Left lobe of liver (tissue), 2 donors: ENCODE results near the gene IQSEC3. TPM values are rescaled to one million over a fixed set of nuclear protein-coding genes. Genes with fewer than 3 reads are reported as not detected.
"Not testable (repeated sequence)": the region's sequence is repeated elsewhere in the genome, so short reads cannot be mapped to it uniquely, and the experiment has no call there.

ENCODE experiments used
- ATAC-seq: fragments of 200-7000 bp; cut with Tn5 transposase; one replicate; pipeline ENCODE4 v1.9.1; 2020; ENCODE audit warnings: mild to moderate bottlenecking, moderate library complexity
- DNase-seq: peaks from one replicate; pipeline ENCODE4 v3.0.0-alpha.2; 2020; ENCODE audit warnings: low spot score
- total RNA-seq: library from RNA; stranded (reverse); gene quantifications from one replicate; pipeline ENCODE4 v1.2.1, GENCODE V29; 2021
- donor health status: DM: no; HTN: no; CAD: no; lungs with moderate emphysema.
- donor health status: DM: no; HTN: yes; CAD: no.

The IQSEC3 gene
- 0.70 TPM for total RNA-seq

DNA sequence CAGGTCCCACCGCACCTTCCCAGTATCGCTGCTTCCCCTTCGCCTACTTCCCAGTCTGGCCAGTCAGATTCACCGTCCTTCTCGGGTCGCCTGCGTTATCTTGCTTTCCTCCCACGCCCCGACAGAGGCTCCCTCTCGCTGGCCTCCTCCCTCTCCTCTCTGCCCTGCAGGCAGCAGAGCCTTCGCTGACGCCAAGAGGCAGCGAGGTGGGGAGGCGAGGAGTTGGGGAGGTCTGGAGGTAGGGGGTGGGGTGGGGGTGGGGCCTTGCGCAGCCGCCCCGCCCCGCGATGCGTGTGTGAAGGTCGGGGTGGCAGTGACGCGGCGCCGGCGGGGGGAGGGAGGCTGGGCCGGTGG is at the start of gene IQSEC3:
TSS of gene IQSEC3 (plus strand) at position 340 of the 354 bp plus-strand sequence. CDS start 116 bp downstream, outside the sequence.
- ATAC-seq, DNase-seq: not testable (repeated sequence)

DNA sequence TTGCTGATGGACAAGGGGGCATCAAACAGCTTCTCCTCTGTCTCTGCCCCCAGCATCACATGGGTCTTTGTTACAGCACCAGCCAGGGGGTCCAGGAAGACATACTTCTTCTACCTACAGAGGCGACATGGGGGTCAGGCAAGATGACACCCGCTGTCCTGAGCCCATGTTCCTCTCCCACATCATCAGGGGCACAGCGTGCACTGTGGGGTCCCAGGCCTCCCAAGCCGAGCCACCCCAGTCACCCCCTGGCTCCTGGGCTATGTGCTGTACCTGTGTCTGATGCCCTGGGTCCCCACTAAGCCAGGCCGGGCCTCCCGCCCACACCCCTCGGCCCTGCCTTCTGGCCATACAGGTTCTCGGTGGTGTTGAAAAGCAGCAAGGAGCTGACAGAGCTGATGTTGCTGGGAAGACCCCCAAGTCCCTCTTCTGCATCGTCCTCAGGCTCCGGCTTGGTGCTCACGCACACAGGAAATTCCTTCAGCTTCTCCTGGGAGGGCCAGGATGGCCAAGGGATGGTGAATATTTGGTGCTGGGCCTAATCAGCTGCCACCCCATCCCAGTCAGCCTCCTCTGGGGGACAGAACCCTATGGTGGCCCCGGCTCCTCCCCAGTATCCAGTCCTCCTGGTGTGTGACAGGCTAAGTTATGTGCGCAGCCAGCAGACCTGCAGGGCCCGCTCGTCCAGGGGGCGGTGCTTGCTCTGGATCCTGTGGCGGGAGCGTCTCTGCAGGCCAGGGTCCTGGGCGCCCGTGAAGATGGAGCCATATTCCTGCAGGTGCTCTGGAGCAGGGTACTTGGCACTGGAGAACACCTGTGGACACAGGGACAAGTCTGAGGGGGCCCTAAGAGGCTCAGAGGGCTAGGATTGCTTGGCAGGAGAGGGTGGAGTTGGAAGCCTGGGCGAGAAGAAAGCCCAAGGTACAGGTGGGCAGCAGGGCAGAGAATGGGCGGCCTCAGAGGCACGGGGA is 48.9 kb upstream of the IQSEC3 start:
- DNase-seq = peak; percentile 51
- ATAC-seq = not testable (repeated sequence)

DNA sequence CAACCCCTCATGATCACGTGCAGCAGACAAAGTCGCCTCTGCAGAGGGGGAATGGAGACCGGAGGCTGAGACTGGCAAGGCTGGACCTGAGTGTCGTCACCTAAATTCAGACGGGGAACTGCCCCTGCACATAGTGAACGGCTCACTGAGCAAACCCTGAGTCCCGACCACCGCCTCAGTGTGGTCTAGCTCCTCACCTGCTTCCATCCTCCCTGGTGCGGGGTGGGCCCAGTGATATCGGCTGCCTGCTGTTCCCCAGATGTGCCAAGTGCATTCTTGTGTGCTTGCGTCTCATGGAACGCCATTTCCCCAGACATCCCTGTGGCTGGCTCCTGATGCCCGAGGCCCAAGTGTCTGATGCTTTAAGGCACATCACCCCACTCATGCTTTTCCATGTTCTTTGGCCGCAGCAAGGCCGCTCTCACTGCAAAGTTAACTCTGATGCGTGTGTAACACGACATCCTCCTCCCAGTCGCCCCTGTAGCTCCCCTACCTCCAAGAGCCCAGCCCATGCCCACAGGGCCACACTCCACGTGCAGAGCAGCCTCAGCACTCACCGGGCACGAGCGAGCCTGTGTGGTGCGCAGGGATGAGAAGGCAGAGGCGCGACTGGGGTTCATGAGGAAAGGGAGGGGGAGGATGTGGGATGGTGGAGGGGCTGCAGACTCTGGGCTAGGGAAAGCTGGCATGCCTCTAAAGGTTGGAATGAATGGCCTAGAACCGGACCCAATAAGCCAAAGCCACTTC is 47.6 kb upstream of the IQSEC3 start:
- ATAC-seq, DNase-seq: not testable (repeated sequence)

DNA sequence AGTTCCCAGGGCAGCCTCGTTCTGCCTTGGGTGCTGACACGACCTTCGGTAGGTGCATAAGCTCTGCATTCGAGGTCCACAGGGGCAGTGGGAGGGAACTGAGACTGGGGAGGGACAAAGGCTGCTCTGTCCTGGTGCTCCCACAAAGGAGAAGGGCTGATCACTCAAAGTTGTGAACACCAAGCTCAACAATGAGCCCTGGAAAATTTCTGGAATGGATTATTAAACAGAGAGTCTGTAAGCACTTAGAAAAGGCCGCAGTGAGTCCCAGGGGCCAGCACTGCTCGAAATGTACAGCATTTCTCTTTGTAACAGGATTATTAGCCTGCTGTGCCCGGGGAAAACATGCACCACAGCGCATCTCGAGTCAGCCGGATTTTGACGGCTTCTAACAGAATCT is 46.7 kb upstream of the IQSEC3 start:
- DNase-seq, ATAC-seq: not testable (repeated sequence)

DNA sequence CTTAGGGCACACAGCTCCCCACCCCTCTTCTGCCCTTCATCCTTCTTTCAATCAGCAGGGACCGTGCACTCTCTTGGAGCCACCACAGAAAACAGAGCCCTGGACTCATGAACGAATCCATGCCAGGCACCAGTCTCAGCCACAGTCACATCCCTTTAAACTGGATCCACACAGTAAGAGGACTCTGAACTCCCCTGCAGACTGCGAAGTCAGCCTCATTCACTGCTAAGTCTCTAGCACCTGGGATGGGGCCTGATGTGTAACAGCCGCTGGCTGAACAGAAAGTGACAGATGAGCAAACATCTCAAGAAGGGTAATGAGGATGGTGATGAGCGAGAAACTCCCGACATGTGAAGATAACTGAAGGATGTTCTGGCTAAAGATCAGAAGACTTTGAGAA is 45.8 kb upstream of the IQSEC3 start:
- DNase-seq = no peak
- peak; percentile 44 for ATAC-seq

DNA sequence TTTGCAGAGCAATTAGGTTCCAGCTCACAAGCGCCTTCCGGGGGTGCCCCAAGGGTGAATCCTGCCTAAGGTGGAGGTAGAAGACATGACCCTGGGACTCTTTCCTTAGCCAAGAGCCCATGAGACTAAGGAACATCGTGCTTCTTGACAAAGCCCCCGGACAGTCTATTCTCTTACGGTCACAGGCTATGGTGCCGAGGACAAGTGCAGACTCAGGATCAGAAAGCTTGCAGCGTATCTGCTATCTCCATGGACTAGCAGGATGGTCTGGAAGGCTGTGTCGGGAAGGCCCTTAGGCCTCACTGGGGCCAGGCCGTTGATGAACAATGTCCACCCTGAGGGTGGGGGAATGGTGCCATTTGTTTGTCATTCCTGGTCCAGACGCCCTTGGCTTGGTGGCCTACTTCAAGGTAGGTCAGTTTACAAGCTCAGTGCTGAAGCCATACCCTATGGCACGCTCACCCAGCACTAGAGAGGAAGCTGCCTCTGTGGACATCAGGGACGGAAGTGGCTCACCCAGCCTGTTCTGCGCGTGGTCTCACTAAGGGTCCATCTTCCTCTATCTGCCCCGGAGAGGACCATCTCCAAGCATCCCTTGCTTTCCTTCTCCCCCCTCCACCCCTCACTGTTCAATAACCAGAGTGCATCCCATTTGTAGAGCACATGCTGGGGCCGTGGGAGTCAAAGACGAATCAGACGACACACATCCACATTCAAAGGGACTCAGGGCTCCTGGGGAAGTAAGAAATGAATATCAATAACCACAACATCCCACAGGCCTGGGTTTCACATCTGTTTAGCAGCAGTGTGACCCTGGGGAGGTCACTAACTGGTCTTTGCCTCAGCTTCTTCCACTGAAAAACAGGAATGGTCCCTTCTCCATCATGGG is 45.0 kb upstream of the IQSEC3 start:
- ATAC-seq (peak; percentile 68), DNase-seq (peak; percentile 49)

DNA sequence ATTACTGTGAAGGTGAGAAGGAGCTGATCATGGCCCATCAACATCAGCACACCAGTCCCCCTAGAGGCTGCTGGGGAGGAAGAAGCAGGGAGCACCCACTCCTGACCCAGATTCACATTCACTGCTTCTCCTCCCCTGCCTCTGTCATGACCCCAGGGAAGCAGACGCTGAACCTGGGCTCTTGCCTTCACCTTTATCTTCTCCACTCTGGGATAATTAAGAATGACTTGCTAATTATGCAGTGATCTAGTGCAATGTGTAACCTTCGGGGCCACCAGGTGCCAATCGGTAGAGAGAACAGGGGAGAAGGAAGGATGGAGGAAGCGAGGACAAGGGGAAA is 44.4 kb upstream of the IQSEC3 start:
- no peak for DNase-seq
- ATAC-seq = peak; percentile 50

DNA sequence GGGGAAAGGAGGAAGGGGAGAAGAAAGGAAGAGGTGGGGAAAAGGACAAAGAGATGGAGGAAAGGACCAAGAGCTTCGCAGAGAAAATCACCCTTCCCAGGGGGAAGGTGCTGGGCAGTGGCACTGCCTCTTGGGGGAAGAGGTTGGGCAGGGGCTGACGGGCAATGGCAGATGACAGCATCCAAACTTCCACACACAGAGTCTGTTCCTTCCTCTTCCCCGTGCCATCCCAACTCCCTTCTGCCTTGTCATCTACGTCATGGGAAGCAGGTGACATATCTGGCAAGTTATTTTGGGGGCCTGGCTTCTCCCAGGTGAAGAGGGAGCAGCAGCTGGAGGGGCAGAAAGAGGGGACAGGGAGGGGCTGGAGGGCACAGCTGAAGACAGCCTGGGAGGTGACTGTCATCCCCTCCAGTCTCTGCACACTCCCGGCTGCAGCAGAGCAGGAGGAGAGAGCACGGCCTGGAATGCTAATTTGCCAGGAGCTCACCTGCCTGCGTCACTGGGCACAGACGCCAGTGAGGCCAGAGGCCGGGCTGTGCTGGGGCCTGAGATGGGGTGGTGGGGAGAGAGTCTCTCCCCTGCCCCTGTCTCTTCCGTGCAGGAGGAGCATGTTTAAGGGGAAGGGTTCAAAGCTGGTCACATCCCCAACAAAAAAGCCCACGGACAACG is 43.9 kb upstream of the IQSEC3 start:
- ATAC-seq (peak; percentile 43), DNase-seq (no peak)

DNA sequence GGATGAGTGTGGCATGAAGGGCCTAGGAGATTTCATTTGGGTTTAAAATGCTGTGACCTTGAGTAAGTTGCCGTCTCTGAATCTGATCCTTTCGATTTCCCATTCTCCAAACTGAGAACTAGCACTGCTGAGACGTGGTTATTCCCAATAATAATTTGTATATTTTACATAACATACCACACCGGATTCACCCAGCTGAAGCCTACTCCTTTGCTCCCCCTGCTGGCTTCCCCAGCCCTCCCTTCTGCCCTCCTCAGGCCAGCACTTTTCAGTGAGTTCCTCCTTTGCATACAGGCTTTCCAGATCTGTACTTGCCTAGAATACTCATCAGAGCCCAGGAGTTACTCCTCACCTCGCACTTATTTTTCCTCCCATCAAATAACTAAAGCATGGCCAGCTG is 38.7 kb upstream of the IQSEC3 start:
- DNase-seq, ATAC-seq: not testable (repeated sequence)

DNA sequence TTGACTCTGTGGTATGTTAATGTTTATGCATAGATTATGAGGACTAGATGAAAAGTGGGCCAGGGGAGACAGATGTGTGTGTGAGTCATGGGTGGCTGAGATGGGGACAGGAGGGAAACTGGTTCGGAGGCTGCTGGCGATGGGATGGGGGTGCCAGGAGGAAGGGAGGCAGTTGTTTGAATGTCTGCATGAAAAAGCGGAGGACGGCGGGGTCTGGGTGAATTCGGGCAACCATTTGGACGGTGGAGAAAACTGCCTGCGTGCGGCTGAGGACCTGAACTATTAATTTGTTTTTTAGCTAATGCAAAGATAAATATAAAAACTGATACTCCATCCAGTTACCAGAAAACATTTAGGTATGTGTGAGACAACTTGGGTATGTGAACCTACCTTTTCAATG is 27.8 kb upstream of the IQSEC3 start:
- DNase-seq, ATAC-seq: not testable (repeated sequence)

DNA sequence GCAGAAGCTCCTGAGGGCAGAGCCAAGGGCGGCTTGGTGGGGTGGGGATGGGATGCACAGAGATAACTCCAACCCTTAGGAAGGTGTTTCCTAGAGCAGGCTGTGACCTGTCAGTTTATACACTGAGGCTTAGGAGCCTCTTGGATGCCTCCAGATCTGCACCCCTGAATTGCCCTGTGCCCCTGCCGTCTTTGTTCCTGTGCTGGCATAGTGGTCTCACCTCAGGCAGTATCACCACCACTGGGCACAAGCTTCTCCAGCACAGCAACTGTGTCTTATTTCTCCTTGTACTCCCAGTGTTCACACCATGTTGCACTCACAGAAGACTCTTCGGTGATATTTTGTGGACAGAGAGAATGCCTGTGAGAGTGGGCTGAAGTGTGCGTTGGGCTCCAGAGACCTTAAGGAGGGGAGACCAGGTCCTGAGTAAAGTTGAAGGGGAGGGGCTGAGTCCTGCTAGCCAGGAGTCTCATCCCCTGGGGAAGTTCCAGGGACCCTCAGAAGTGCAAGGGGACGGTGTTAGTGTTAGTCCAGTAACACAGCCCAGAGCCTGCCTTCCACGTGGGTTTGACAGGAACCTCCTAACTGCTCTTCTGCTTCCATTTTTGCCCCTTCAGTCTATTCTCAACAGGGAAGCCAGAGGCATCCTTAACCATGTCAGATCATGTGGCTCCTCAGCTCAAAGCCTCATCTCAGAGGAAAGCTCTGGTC is 26.9 kb upstream of the IQSEC3 start:
- ATAC-seq, DNase-seq: not testable (repeated sequence)

DNA sequence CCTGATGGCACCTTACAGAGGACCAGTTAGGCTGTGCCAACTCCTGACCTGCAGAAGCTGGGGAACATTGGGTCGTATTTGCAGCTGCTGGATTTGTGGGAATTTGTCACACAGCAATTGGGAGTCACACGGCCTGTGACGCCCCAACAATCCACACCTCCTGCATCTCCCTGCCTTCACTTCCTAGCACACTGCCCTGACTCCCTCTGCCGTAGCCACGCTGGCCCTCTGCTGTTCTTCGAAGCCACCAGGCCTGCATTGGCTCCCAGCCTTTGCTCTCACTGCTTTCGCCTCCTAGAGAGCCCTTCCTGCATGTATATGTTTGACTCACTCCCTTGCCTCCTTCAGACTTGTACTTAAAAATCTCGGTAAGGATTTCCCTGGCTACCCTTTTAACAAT is 22.2 kb upstream of the IQSEC3 start:
- DNase-seq = not testable (repeated sequence)

DNA sequence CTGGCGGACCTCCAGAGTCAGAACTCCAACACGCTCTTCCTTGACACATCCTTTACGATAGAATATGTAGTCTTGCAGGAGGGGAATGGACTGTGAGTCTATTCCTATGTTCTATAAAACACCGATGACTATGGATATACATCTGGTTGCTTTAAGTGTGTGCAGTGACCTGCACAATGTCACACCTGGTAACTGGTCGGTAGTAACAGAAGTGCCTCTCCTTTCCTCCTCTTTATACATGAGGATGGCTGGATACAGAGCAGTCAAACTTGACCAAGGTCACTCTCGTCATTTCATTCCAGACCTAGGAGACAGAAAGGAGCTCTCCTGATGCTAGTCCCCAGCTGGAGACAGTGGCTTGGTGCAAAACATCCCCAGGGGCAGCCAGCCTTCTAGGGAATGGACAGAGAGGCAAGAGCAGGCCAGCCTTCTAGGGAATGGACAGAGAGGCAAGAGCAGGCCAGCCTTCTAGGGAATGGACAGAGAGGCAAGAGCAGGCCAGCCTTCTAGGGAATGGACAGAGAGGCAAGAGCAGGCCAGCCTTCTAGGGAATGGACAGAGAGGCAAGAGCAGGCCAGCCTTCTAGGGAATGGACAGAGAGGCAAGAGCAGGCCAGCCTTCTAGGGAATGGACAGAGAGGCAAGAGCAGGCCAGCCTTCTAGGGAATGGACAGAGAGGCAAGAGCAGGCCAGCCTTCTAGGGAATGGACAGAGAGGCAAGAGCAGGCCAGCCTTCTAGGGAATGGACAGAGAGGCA is 21.2 kb upstream of the IQSEC3 start:
- DNase-seq = not testable (repeated sequence)
- peak; percentile 11 for ATAC-seq

More for the DNA sequence above, 22.2 kb upstream of the IQSEC3 start:
- ATAC-seq = not testable (repeated sequence)

DNA sequence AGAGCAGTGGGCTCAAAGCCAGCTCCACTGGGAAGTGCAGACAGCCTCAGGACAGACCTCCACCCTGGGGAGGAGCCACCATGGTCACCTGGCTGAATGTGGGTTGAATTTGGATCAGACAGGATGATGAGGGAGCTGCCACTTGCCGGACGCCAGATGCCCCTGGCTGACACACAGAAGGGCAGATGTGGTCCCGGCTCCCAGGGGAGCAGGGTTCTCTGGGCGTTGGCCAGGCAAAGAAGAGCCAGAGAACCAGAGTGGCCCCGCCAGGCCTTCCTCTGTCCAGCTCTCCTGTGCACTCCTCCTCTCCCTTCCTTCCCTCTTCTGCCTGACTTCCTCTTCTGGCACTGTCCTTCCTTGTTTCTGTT is 20.6 kb upstream of the IQSEC3 start:
- ATAC-seq = peak; percentile 61
- not testable (repeated sequence) for DNase-seq

DNA sequence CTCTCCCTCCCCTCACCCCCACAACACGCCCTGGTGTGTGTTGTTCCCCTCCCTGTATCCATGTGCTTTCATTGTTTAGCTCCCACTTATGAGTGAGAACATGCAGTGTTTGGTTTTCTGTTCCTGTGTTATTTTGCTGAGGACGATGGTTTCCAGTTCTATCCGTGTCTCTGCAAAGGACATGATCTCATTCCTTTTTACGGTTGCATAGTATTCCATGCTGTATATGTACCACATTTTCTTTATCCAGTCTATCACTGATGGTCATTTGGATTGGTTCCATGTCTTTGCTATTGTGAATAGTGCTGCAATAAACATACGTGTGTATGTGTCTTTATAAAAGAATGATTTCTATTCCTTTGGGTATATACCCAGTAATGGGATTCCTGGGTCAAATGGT is 20.0 kb upstream of the IQSEC3 start:
- not testable (repeated sequence) for ATAC-seq, DNase-seq

DNA sequence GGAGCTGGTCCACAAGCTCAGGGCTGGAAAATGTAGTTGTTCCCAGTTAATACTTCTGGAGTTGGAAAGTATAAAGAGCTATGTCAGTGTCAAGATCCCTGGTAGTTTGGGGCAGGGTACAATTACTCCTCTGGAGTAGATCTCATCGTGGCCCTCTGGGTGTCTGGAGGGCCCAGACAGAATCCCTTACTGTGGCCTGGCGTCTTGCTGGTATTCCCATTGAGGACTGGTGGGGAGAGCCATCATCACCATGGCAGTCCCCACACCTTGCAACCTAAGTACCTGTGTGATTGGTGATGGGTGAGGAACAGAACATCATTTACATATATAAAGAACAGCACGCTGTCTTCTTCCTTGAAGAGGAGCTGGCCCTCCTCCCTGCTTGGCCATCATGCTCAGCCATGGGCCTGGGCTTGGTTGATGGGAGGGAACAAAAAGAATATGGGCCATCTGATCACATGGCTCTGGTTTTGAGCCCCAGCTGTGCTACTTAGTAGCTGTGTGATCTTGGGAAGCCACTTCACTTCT is 18.8 kb upstream of the IQSEC3 start:
- not testable (repeated sequence) for DNase-seq, ATAC-seq

DNA sequence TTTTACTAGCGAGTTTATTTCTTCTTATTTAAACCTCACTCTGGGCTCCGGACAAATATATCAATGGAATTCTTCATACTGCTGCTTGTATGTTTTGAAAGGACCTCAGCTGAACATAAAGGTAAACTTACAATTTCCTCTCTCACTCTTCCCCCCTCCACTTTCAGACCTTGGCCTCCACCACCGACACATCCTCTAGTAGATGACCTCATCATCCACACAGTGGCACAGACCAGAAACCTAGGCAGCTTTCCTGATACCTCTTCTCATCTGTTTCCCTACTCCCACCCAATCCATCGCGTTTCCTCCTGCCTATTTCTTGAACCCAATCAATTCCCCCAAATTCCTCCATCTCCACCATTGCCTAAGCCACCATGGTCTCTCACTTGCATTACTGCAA is 17.4 kb upstream of the IQSEC3 start:
- not testable (repeated sequence) for DNase-seq, ATAC-seq

DNA sequence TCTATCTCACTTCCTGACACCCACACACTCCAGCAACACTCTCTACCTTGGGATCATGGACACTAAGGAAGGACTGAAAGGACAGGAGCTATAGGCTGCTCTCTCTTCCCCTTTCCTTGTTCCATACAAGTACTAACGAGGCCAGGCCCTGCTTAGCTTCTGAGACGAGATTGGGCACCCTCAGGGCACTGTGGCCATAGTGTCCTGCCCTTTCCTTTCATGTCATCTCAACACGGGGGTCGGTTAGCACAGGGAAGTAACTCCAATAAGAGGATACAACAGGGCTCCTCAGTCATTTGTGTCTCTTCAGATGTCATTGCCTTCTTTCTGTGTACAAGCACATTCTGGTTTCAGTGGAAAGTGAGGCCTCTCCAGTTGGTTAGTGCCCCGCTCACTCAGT is 15.5 kb upstream of the IQSEC3 start:
- not testable (repeated sequence) for ATAC-seq, DNase-seq
